ENCODE results near the gene MTA3. TPM values are rescaled to one million over a fixed set of nuclear protein-coding genes. Genes with fewer than 3 reads are reported as not detected.

The MTA3 gene
- total RNA-seq, 1 donor from 2014 or later = 105 TPM

- peaks cover 1% of the 10 kb centered on the region for H3K27me3 Mint-ChIP-seq (ENCODE audit: unreplicated experiment)
- H3K4me3 Mint-ChIP-seq (ENCODE audit: unreplicated experiment) = no peak overlapping the region
- TF ChIP-seq CTCF (IDR thresholded peaks at IDR 0.05; ENCODE audit: unreplicated experiment) = no peak
- H3K36me3 Mint-ChIP-seq (ENCODE audit: low read depth, unreplicated experiment) = peaks cover 12% of the 10 kb centered on the region
- no peaks in the 10 kb centered on the region for H3K9me3 Mint-ChIP-seq (ENCODE audit: unreplicated experiment)
- peaks cover 12% of the 10 kb centered on the region for H3K4me1 Mint-ChIP-seq (ENCODE audit: unreplicated experiment)
- no peak for DNase-seq (ENCODE audit: low spot score)
- no peak overlapping the region for H3K27ac Mint-ChIP-seq (ENCODE audit: unreplicated experiment)
These were observed 1.6 kb upstream of the MTA3 start for GRCh38 chr2:42566837-42567321.

- Mint-ChIP-seq H3K4me3 (ENCODE audit: unreplicated experiment) (peak overlapping the region; percentile 92), H3K27me3 (ENCODE audit: unreplicated experiment) (peaks cover 1% of the 10 kb centered on the region), H3K36me3 (ENCODE audit: low read depth, unreplicated experiment) (peaks cover 12% of the 10 kb centered on the region), H3K27ac (ENCODE audit: unreplicated experiment) (peak overlapping the region; percentile 3), H3K4me1 (ENCODE audit: unreplicated experiment) (peaks cover 12% of the 10 kb centered on the region), H3K9me3 (ENCODE audit: unreplicated experiment) (no peaks in the 10 kb centered on the region)
- no peak for DNase-seq (ENCODE audit: low spot score)
- no peak for TF ChIP-seq CTCF (IDR thresholded peaks at IDR 0.05; ENCODE audit: unreplicated experiment)
These were observed 1.1 kb upstream of the MTA3 start for GRCh38 chr2:42567364-42567763.

- Mint-ChIP-seq H3K4me3 (ENCODE audit: unreplicated experiment) (peak overlapping the region; percentile 92), H3K4me1 (ENCODE audit: unreplicated experiment) (peaks cover 12% of the 10 kb centered on the region), H3K36me3 (ENCODE audit: low read depth, unreplicated experiment) (peaks cover 9% of the 10 kb centered on the region), H3K9me3 (ENCODE audit: unreplicated experiment) (no peaks in the 10 kb centered on the region), H3K27ac (ENCODE audit: unreplicated experiment) (peak overlapping the region; percentile 57), H3K27me3 (ENCODE audit: unreplicated experiment) (peaks cover under 1% of the 10 kb centered on the region)
- DNase-seq (ENCODE audit: low spot score) = peak; percentile 42
- TF ChIP-seq CTCF (IDR thresholded peaks at IDR 0.05; ENCODE audit: unreplicated experiment) = no peak
These were observed 529 bp upstream of the MTA3 start for GRCh38 chr2:42567806-42568400.

- peaks cover 12% of the 10 kb centered on the region for H3K4me1 Mint-ChIP-seq (ENCODE audit: unreplicated experiment)
- H3K4me3 Mint-ChIP-seq (ENCODE audit: unreplicated experiment) = peak overlapping the region; percentile 94
- H3K36me3 Mint-ChIP-seq (ENCODE audit: low read depth, unreplicated experiment) = peaks cover 9% of the 10 kb centered on the region
- TF ChIP-seq CTCF (IDR thresholded peaks at IDR 0.05; ENCODE audit: unreplicated experiment) = no peak
- H3K27me3 Mint-ChIP-seq (ENCODE audit: unreplicated experiment) = no peaks in the 10 kb centered on the region
- H3K27ac Mint-ChIP-seq (ENCODE audit: unreplicated experiment) = peak overlapping the region; percentile 82
- DNase-seq (ENCODE audit: low spot score) = peak; percentile 23
- no peaks in the 10 kb centered on the region for H3K9me3 Mint-ChIP-seq (ENCODE audit: unreplicated experiment)
These were observed 782 bp downstream of the MTA3 start for GRCh38 chr2:42569116-42569711.

- no peaks in the 10 kb centered on the region for H3K9me3 Mint-ChIP-seq (ENCODE audit: unreplicated experiment)
- DNase-seq (ENCODE audit: low spot score) = no peak
- H3K4me1 Mint-ChIP-seq (ENCODE audit: unreplicated experiment) = peaks cover 12% of the 10 kb centered on the region
- H3K4me3 Mint-ChIP-seq (ENCODE audit: unreplicated experiment) = peak overlapping the region; percentile 94
- H3K27ac Mint-ChIP-seq (ENCODE audit: unreplicated experiment) = peak overlapping the region; percentile 82
- H3K36me3 Mint-ChIP-seq (ENCODE audit: low read depth, unreplicated experiment) = peaks cover 9% of the 10 kb centered on the region
- H3K27me3 Mint-ChIP-seq (ENCODE audit: unreplicated experiment) = no peaks in the 10 kb centered on the region
- TF ChIP-seq CTCF (IDR thresholded peaks at IDR 0.05; ENCODE audit: unreplicated experiment) = no peak
These were observed 1.5 kb downstream of the MTA3 start for GRCh38 chr2:42569883-42570282.
